Spleen (tissue), 7 donors: Measurements from ENCODE around the gene LDLRAD4.

ENCODE experiments used
- CTCF ChIP-seq, 11 experiments: fragments of 200-600 bp in 7 of 11; fragments of 450-650 bp in 4 of 11; sonication (generic) in 4 of 11; IDR thresholded peaks in 8 of 11; conservative IDR thresholded peaks in 3 of 11; 1 replicate in 7 of 11; 2 replicates in 4 of 11; pipeline versions ENCODE4 v1.4.0 to v1.8.0; 2016 to 2021; ENCODE audit warnings: antibody characterized with exemption in 11 of 11, inconsistent platforms in 4 of 11, mild to moderate bottlenecking in 1 of 11
- POLR2A ChIP-seq, 3 donors: fragments of 450-650 bp; IDR thresholded peaks; one replicate each; pipeline ENCODE4 v1.5.1; 2017; ENCODE audit warnings: antibody characterized with exemption in 3 of 3, mild to moderate bottlenecking in 1 of 3
- donor health status: DM: no; HTN: no; CAD: no; lungs with moderate emphysema.
- donor health status: DM: no; HTN: no; CAD: no.
- donor health status: DM: no; HTN: no; CAD: no.

GRCh38 chr18:13625843-13626543, 407.4 kb downstream of the LDLRAD4 start:
- no peak for TF ChIP-seq POLR2A (IDR thresholded peaks at IDR 0.05)
- no peak for TF ChIP-seq CTCF (IDR thresholded peaks at IDR 0.05 in 8 of 11, conservative IDR thresholded peaks at IDR 0.05 in 3 of 11)
